Embryonic facial prominence (tissue), 1 donor: Measurements from ENCODE around the gene CDCA8.

Experiments
- DNase-seq: peaks from one replicate; pipeline ENCODE4 v3.0.0-alpha.2; 2016; ENCODE audit errors: extremely low spot score

CDCA8 gene

GRCh38 chr1:37692078-37692833 is at the start of gene CDCA8:
Gene CDCA8 (plus strand): TSS chr1:37692516. CDS start chr1:37692691, 175 bp downstream.
- DNase-seq, result peak; percentile 96

- DNase-seq, result no peak
These were observed 45.0 kb upstream of the CDCA8 start for GRCh38 chr1:37647281-37647680.

GRCh38 chr1:37650173-37650572 is 42.1 kb upstream of the CDCA8 start:
- no peak for DNase-seq

GRCh38 chr1:37650721-37651120 is 41.6 kb upstream of the CDCA8 start:
- DNase-seq, result no peak

- no peak for DNase-seq
These were observed 40.5 kb upstream of the CDCA8 start for GRCh38 chr1:37651803-37652202.

- DNase-seq, result no peak
These were observed 39.3 kb upstream of the CDCA8 start for GRCh38 chr1:37652976-37653375.

- DNase-seq, result no peak
These were observed 38.4 kb upstream of the CDCA8 start for GRCh38 chr1:37653906-37654305.

GRCh38 chr1:37655274-37655673 is 37.0 kb upstream of the CDCA8 start:
- no peak for DNase-seq

- no peak for DNase-seq
These were observed 36.3 kb upstream of the CDCA8 start for GRCh38 chr1:37656026-37656425.

- no peak for DNase-seq
These were observed 35.4 kb upstream of the CDCA8 start for GRCh38 chr1:37656881-37657280.

- no peak for DNase-seq
These were observed 34.5 kb upstream of the CDCA8 start for GRCh38 chr1:37657620-37658412.

GRCh38 chr1:37658486-37658885 is 33.8 kb upstream of the CDCA8 start:
- DNase-seq, result no peak

GRCh38 chr1:37660664-37661063 is 31.7 kb upstream of the CDCA8 start:
- no peak for DNase-seq

GRCh38 chr1:37661401-37661800 is 30.9 kb upstream of the CDCA8 start:
- DNase-seq, result no peak

- DNase-seq, result no peak
These were observed 30.1 kb upstream of the CDCA8 start for GRCh38 chr1:37662031-37662755.

- no peak for DNase-seq
These were observed 28.8 kb upstream of the CDCA8 start for GRCh38 chr1:37663426-37664000.

- DNase-seq, result no peak
These were observed 26.0 kb upstream of the CDCA8 start for GRCh38 chr1:37666241-37666867.

GRCh38 chr1:37667023-37667671 is 25.2 kb upstream of the CDCA8 start:
- no peak for DNase-seq

GRCh38 chr1:37670133-37670532 is 22.2 kb upstream of the CDCA8 start:
- DNase-seq, result no peak

GRCh38 chr1:37671261-37671660 is 21.1 kb upstream of the CDCA8 start:
- DNase-seq, result no peak
